T-helper 17 cell (primary cell): ENCODE data around the gene PIEZO2. TPM values are rescaled to one million over a fixed set of nuclear protein-coding genes. Genes with fewer than 3 reads are reported as not detected.

ENCODE experiments used
- ATAC-seq: fragments of 150-1000 bp; cut with Tn5 transposase; 2 replicates; pipeline ENCODE4 v1.10.0; 2021; ENCODE audit warnings: mild to moderate bottlenecking, moderate library complexity
- DNase-seq, 3 donors: peaks; one replicate each; pipeline versions ENCODE4 v3.0.0 to v3.0.0-alpha.2; 2020 to 2021
- H3K9me3 ChIP-seq: one replicate; pipeline ENCODE4 v1.7.0; 2013; ENCODE audit warnings: low read length, mild to moderate bottlenecking; ENCODE audit not compliant: control insufficient read depth, poor library complexity, severe bottlenecking
- H3K27ac Mint-ChIP-seq: one replicate; pipeline ENCODE4 v1.8.0; 2022; ENCODE audit warnings: mild to moderate bottlenecking, moderate library complexity, mixed read lengths
- H3K27me3 Mint-ChIP-seq: one replicate; pipeline ENCODE4 v1.8.0; 2022; ENCODE audit warnings: mixed read lengths
- H3K36me3 Mint-ChIP-seq: one replicate; pipeline ENCODE4 v1.8.0; 2022; ENCODE audit warnings: low read depth, mixed read lengths
- H3K4me1 Mint-ChIP-seq: one replicate; pipeline ENCODE4 v1.8.0; 2022; ENCODE audit warnings: mild to moderate bottlenecking, mixed read lengths
- H3K4me3 Mint-ChIP-seq: one replicate; pipeline ENCODE4 v1.8.0; 2022; ENCODE audit warnings: mild to moderate bottlenecking, moderate library complexity, mixed read lengths
- total RNA-seq, 4 donors: library from RNA in 2 of 4; stranded (reverse) in 2 of 4; gene quantifications; one replicate each; pipeline ENCODE4 v1.2.3 and lab custom pipeline; 2022 to 2026

Gene PIEZO2
- total RNA-seq, 2 donors from 2014 or later = not detected

DNA sequence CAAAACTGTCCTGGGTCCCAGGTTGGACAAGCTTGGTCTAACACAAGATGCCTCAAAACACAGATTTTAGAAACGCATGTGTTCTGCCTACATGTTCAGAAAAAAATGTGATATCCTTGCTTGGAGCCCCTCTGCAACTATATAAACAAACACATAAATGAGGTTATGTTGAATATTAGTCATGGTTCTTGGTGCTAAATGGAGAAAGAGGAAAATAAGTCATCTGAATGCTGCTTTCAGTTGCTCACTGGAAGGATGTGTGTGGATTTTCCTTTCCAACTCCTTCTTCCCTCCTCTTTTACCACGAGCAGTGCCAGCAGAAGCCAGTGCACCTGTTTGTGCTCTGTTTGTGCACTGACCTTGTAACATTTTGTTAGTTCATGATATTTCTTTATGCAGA lies 85.3 kb downstream of the PIEZO2 start:
- no peaks in the 10 kb centered on the region for H3K9me3 ChIP-seq
- no peak overlapping the region for H3K4me3 Mint-ChIP-seq
- no peaks in the 10 kb centered on the region for H3K27me3 Mint-ChIP-seq
- ATAC-seq (no peak), DNase-seq (no peak)
- H3K36me3 Mint-ChIP-seq = no peaks in the 10 kb centered on the region
- no peak overlapping the region for H3K27ac Mint-ChIP-seq
- no peaks in the 10 kb centered on the region for H3K4me1 Mint-ChIP-seq

DNA sequence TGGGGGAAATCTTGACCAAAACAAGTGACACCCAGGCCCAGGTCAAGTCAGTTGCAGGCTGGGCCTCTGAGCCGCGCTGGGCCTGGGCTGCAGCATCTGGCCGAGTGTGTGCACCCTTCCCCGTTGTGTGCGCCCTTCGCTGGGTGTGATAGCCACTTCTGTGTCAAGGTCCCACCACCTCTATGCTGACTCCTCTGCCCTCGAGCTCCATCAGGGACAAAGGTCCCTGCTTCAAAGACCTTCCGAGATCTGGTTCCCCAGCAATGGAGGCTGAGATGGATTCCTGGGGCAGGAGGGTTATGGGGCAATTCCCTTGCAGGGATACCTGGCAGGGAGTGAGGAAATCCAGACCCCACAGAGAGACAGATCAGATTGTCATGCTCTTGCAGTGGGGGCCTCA lies 93.6 kb downstream of the PIEZO2 start:
- H3K4me1 Mint-ChIP-seq = no peaks in the 10 kb centered on the region
- no peak overlapping the region for H3K27ac Mint-ChIP-seq
- H3K36me3 Mint-ChIP-seq = no peaks in the 10 kb centered on the region
- peaks cover 4% of the 10 kb centered on the region for H3K27me3 Mint-ChIP-seq
- ATAC-seq (no peak), DNase-seq (no peak)
- no peak overlapping the region for H3K4me3 Mint-ChIP-seq
- H3K9me3 ChIP-seq = no peaks in the 10 kb centered on the region

DNA sequence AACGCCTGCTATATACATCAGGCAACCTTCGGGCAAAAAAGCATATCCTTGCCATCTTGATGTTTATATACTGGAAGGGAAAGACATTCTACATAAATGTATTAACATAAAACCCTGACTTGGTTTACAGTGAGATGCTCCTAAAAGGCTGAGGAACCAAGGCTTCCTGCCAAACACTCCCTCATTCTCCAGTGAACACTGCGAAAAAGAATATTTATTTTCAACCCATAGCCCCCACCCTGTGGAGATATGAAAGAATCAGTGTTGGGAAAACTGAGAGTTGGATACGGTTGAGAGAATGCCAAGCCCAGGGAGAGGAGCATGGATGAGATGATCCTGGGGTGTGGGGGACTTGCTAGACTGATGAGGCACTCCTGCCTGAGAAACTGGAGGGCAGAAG lies 94.9 kb downstream of the PIEZO2 start:
- H3K4me3 Mint-ChIP-seq = no peak overlapping the region
- ATAC-seq (no peak), DNase-seq (no peak)
- peaks cover 4% of the 10 kb centered on the region for H3K27me3 Mint-ChIP-seq
- no peaks in the 10 kb centered on the region for H3K9me3 ChIP-seq
- no peaks in the 10 kb centered on the region for H3K4me1 Mint-ChIP-seq
- no peak overlapping the region for H3K27ac Mint-ChIP-seq
- H3K36me3 Mint-ChIP-seq = no peaks in the 10 kb centered on the region

DNA sequence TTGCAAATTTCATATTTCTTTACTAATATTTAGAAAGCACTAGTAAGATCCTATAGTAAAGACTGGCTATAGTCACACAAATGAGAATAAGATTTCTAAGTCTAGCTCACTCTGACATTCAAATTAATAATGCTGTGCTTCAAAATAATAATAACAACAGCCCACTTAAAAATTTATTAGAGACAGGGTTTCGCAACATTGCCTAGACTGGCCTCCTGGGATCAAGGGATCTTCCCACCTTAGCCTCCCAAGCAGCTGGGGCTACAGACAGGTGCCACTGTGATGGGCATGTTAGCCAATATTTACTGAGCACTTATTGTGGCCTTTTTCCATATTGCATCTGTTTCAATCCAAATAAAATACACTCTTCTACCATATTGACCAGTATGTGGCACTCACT lies 96.1 kb downstream of the PIEZO2 start:
- H3K9me3 ChIP-seq = no peaks in the 10 kb centered on the region
- ATAC-seq = no peak
- Mint-ChIP-seq H3K27me3 (peaks cover 4% of the 10 kb centered on the region), H3K36me3 (no peaks in the 10 kb centered on the region), H3K27ac (no peak overlapping the region), H3K4me3 (no peak overlapping the region), H3K4me1 (no peaks in the 10 kb centered on the region)
- no peak for DNase-seq

DNA sequence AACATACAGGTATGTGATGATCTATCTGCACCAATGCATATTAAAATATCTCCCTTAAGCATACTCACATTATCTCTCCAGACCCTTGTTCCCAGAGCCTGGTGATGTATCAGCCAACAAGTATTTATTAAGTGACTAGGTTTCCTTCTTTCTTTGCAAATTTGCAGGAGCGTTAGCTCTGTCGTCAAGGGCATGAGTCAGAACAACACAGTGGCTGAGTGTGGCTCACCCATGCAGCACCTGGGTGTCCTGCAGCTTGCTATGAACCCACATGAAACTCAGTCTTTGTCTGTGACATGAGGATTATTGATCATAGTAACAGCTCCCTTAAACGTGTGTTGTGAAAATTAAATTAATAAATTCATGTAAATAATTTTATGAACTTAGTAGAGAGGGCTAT lies 96.6 kb downstream of the PIEZO2 start:
- H3K4me3 Mint-ChIP-seq = no peak overlapping the region

DNA sequence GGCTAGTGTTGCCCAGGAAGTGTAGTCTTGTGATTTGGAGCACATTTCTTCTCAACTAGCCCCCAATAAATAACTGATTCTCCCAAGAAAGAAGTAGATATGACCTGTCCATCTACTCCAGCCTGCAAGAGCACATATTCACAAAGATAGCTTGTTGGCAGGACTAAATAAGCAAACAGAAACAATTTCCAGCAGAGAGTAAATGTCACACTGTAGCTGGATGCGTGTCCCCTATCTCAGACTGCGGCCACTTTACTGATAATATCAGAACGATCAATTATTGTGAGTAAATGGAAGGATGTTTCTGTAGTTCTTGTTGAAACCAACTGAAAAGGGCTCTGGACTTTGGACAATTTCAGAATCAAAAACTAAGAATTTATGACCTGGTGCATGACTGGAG lies 97.9 kb downstream of the PIEZO2 start:
- H3K36me3 Mint-ChIP-seq = no peaks in the 10 kb centered on the region
- H3K27ac Mint-ChIP-seq = no peak overlapping the region
- H3K4me3 Mint-ChIP-seq = no peak overlapping the region
- DNase-seq (no peak), ATAC-seq (no peak)
- peaks cover 13% of the 10 kb centered on the region for H3K27me3 Mint-ChIP-seq
- H3K9me3 ChIP-seq = no peaks in the 10 kb centered on the region
- H3K4me1 Mint-ChIP-seq = no peaks in the 10 kb centered on the region

More for the DNA sequence above, 96.6 kb downstream of the PIEZO2 start:
- Mint-ChIP-seq H3K4me1 (no peaks in the 10 kb centered on the region), H3K27ac (no peak overlapping the region), H3K27me3 (peaks cover 7% of the 10 kb centered on the region), H3K36me3 (no peaks in the 10 kb centered on the region)
- DNase-seq (no peak), ATAC-seq (no peak)
- no peaks in the 10 kb centered on the region for H3K9me3 ChIP-seq

DNA sequence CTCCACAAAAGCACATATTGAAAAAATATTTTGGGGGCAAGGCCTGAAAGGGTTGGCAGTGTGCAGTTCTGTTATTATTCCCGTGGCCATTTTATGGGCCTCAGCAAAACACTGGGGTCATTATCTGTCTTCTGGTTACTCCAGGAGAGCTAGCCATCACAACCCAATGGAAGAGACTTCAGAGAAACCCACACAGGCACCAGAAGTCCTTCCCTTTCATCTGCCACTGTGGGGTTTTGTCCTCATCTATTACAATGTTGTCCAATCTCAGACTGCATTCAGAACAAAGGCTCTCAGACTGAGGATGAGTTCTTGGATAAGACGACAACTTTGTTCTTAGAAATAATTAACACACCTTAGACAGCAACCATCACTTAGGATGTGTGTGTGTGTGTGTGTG lies 98.4 kb downstream of the PIEZO2 start:
- no peak overlapping the region for H3K27ac Mint-ChIP-seq
- no peak overlapping the region for H3K4me3 Mint-ChIP-seq
- ATAC-seq = no peak
- H3K4me1 Mint-ChIP-seq = no peaks in the 10 kb centered on the region
- DNase-seq = no peak
- H3K36me3 Mint-ChIP-seq = no peaks in the 10 kb centered on the region
- peaks cover 13% of the 10 kb centered on the region for H3K27me3 Mint-ChIP-seq
- H3K9me3 ChIP-seq = no peaks in the 10 kb centered on the region

DNA sequence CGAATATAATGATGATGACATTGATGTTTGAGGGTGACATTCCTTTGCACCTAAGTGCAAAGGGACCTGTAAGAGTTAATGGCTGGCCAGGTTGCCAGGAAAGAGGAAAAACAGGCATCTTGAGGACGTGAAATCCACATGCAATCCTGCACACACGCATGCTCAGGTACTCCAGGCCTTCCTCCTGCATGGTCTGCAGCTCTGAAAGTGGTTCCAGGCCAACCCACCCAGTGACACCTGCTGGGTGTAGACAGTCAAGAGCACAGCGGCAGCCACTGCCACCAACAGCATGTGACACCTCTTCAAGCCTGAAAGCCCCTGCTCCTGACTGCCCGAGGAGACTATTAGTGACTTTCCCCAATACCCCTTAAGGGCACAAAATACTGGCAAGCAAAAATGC lies 101.6 kb downstream of the PIEZO2 start:
- Mint-ChIP-seq H3K27me3 (peaks cover 13% of the 10 kb centered on the region), H3K4me1 (no peaks in the 10 kb centered on the region), H3K36me3 (no peaks in the 10 kb centered on the region), H3K27ac (no peak overlapping the region), H3K4me3 (no peak overlapping the region)
- DNase-seq = no peak
- no peaks in the 10 kb centered on the region for H3K9me3 ChIP-seq
- no peak for ATAC-seq

DNA sequence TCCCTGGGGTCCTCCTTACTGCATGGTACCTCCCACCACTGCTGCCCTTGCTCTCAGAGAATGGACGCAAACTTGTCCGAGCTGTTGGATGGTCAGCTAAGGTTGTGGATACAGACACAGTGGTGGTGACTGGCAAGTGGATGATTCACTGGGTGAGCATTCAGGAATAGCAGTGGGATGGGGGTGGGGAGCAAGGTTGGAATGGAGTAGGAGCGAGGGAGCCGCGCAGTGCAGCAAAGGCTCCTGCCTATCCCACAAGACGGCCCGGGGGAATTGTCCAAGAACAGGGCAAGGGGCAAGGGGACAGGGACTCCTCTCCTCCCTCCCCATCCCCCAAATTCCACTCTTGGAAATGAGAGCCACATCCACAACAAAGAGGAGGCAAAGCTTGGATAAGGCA lies 102.2 kb downstream of the PIEZO2 start:
- peaks cover 18% of the 10 kb centered on the region for H3K27me3 Mint-ChIP-seq
- H3K4me1 Mint-ChIP-seq = no peaks in the 10 kb centered on the region

DNA sequence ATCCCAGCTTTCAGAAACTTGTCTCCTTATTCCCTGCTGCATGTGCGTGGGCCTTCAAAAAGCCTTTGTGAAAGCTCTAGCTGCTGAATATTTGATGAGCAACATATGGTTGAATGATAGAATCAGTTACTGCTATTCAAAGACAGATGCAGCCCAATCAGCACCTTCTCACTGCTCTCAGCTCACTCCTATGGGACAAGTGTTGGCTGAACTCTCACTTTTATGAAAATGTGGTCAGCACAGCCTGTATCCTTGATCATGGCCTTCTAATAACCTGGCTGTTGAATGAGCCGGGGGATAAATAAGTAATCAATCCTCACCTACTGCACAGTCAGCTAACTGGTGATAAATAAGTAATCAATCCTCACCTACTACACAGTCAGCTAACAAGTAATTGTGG lies 103.2 kb downstream of the PIEZO2 start:
- Mint-ChIP-seq H3K36me3 (no peaks in the 10 kb centered on the region), H3K4me1 (no peaks in the 10 kb centered on the region), H3K27ac (no peak overlapping the region), H3K27me3 (peaks cover 21% of the 10 kb centered on the region), H3K4me3 (no peak overlapping the region)
- no peak for DNase-seq
- no peak for ATAC-seq
- no peaks in the 10 kb centered on the region for H3K9me3 ChIP-seq

More for the DNA sequence above, 102.2 kb downstream of the PIEZO2 start:
- no peak overlapping the region for H3K27ac Mint-ChIP-seq
- ATAC-seq (no peak), DNase-seq (no peak)
- H3K4me3 Mint-ChIP-seq = no peak overlapping the region
- H3K36me3 Mint-ChIP-seq = no peaks in the 10 kb centered on the region
- H3K9me3 ChIP-seq = no peaks in the 10 kb centered on the region

DNA sequence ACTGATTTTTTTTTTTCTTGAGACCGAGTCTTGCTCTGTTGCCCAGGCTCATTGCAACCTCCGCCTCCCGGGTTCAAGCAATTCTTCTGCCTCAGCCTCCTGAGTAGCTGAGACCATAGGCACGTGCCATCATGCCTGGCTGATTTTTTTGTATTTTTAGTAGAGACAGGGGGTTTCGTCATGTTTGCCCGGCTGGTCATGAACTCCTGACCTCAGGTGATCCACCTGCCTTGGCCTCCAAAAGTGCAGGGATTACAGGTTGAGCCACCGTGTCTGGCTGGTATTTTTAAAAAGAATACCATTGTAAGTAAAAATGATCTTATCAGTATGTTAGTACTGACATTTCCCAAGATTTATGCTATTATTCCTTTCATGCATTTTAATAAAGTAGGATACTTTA lies 105.7 kb downstream of the PIEZO2 start:
- Mint-ChIP-seq H3K36me3 (no peaks in the 10 kb centered on the region), H3K27ac (no peak overlapping the region), H3K4me3 (no peak overlapping the region), H3K27me3 (peaks cover 35% of the 10 kb centered on the region), H3K4me1 (no peaks in the 10 kb centered on the region)
- H3K9me3 ChIP-seq = no peaks in the 10 kb centered on the region
- DNase-seq (no peak), ATAC-seq (no peak)

DNA sequence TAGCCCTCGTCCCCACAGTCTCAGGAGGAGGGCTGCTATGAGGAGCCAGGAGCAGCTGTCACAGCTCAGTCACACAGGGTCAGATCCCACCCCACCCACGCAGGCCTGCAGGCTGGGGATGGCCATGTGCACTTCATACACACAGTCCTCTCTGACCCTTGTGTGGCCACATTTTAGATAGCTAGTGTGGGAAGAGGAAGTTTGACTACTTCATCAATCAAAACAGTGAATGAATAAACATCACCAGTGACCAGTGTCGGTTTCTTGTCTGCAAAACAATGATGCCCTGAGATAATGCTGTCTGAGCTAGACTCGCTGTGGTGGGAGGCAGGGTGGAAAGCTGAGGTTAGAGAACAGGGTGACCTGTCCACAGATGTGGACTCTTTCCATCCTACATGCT lies 107.1 kb downstream of the PIEZO2 start:
- H3K27ac Mint-ChIP-seq = no peak overlapping the region
- DNase-seq = no peak
- no peak for ATAC-seq
- no peaks in the 10 kb centered on the region for H3K4me1 Mint-ChIP-seq
- peaks cover 41% of the 10 kb centered on the region for H3K27me3 Mint-ChIP-seq
- H3K4me3 Mint-ChIP-seq = no peak overlapping the region
- no peaks in the 10 kb centered on the region for H3K36me3 Mint-ChIP-seq
- H3K9me3 ChIP-seq = no peaks in the 10 kb centered on the region

DNA sequence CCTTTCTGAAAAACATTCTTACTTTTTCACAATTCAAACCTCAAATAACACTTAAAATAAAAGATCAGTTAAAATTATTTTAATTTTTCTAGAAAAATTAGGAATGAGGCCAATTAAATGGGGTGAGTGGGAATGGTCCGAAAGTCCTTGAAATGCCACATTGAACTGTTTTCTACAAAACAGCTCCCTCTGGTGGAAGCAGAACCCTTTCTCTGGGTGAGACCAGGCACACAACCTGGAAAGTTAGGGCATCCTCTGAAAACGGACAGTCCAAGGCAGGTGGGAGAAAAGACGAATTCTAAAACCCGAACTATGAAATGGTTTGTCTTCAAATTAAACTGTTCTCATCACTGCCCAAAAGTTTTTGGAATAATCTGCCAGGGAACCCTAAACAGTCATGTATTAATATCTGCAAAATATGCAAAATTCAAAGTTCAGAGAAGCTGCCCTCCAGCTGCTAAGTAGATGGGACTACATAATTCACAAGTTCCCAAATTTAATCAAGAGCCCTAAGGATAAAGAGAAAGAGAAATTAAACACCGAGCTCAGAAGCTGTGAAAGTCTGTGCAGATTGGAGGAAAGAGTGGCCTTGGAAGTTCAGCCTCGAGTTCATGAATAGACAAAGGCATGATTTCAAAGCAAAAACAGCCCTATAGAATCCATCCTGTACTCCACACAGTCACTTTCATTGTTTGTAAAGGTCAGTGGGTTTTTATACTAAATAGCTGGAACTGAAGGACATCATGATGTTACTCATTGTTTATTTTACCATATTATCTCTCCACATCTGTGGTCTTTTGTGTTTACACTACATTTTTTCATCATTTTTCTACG lies 108.3 kb downstream of the PIEZO2 start:
- Mint-ChIP-seq H3K4me3 (no peak overlapping the region), H3K27ac (no peak overlapping the region), H3K4me1 (no peaks in the 10 kb centered on the region), H3K36me3 (no peaks in the 10 kb centered on the region), H3K27me3 (peaks cover 43% of the 10 kb centered on the region)
- DNase-seq (no peak), ATAC-seq (no peak)
- H3K9me3 ChIP-seq = no peaks in the 10 kb centered on the region

DNA sequence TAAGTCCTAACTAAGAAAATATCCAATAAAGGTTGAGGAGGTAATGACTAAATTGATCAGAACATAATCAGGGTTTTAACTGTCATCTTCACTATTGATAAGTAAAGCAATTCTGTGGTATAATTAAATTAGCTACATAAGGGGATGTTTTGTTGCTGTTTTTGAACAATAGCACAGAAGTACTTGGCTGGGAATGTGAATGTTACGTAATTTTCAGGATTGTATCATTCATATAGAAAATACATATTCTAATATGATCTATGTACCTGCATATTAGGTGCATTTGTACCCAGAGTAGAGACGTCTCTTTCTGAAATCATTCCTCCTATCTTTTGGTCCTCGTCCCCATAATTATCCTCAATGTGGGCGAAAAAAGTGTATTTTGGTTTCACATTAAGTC lies 109.0 kb downstream of the PIEZO2 start:
- ATAC-seq = no peak
- no peak overlapping the region for H3K27ac Mint-ChIP-seq
- H3K27me3 Mint-ChIP-seq = peaks cover 45% of the 10 kb centered on the region
- no peak for DNase-seq
- H3K36me3 Mint-ChIP-seq = no peaks in the 10 kb centered on the region
- peaks cover under 1% of the 10 kb centered on the region for H3K4me1 Mint-ChIP-seq
- H3K4me3 Mint-ChIP-seq = no peak overlapping the region
- no peaks in the 10 kb centered on the region for H3K9me3 ChIP-seq
